GM12873 (cell line): Measurements from ENCODE around the gene KIZ.

Experiments
- CTCF ChIP-seq: IDR thresholded peaks from 2 replicates; pipeline ENCODE4 v1.5.1; 2012; ENCODE audit warnings: low read depth, mild to moderate bottlenecking, moderate library complexity, low read length, control low read depth; ENCODE audit not compliant: insufficient read depth; ENCODE audit errors: missing control alignments

Gene KIZ

GRCh38 chr20:21090721-21091120 is 35.2 kb upstream of the KIZ start:
- TF ChIP-seq CTCF = no peak

GRCh38 chr20:21092806-21093205 is 33.1 kb upstream of the KIZ start:
- TF ChIP-seq CTCF = no peak

- no peak for TF ChIP-seq CTCF
These were observed 29.4 kb upstream of the KIZ start for GRCh38 chr20:21096321-21097043.

GRCh38 chr20:21099751-21100577 is 25.9 kb upstream of the KIZ start:
- TF ChIP-seq CTCF = no peak

- TF ChIP-seq CTCF = no peak
These were observed 25.1 kb upstream of the KIZ start for GRCh38 chr20:21100578-21101452.

- TF ChIP-seq CTCF = no peak
These were observed 24.4 kb upstream of the KIZ start for GRCh38 chr20:21101453-21101931.

GRCh38 chr20:21101932-21102575 is 23.8 kb upstream of the KIZ start:
- TF ChIP-seq CTCF = no peak
